Liver (tissue), 2 donors: Measurements from ENCODE around the gene RFPL3.

Experiments
- JUND ChIP-seq, 2 donors: IDR thresholded peaks; 2 replicates each; pipeline ENCODE4 v1.6.1; 2016; ENCODE audit warnings: antibody characterized with exemption in 2 of 2
- YY1 ChIP-seq: IDR thresholded peaks from 2 replicates; pipeline ENCODE4 v1.6.1; 2016; ENCODE audit warnings: antibody characterized with exemption, mild to moderate bottlenecking
- donor health status: healthy.

DNA sequence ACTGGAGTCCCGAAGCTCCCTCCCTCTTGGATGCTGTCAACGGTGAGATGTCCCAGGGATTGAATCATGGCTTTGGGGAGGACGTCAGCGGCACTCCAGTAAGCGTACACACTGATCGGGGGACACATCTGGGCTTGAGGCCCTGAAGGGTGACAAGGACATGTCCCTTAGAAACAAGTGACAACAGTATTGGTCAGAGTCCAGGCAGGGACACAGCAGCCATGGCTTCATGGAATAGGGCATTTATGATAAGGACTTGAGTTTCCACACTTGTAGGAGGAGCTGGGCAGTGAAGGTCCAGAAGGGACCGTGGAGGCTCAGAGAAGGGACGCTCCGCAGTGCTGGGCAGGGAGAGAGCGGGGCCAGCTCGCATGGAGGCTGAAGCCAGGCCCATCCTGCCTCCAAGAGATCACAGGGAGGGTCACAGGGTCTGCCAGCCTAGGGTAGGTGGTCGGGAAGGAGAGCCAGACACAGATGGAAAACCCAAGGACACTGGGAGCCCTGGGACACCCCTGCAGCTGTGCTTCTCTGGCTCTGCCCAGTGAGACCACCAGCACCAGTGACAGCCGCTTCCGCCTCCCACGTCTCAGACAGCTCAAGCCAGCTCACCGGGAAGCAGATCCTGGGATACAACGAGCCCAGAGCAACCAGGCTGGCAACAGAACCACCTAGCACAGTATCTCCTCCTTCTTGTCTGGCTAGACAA is 22.9 kb upstream of the RFPL3 start:
- TF ChIP-seq JUND (IDR thresholded peaks at IDR 0.05) (no peak), YY1 (no peak)
